Mesodermal cell (in vitro differentiated cells): ENCODE data around the gene ZDHHC7.

ENCODE experiments used
- H3K27ac ChIP-seq: 2 replicates; pipeline ENCODE4 v1.7.0; 2013; ENCODE audit warnings: mild to moderate bottlenecking, low read depth, low read length, moderate library complexity; ENCODE audit not compliant: severe bottlenecking
- H3K36me3 ChIP-seq: 2 replicates; pipeline ENCODE4 v1.7.1; 2013; ENCODE audit warnings: mild to moderate bottlenecking, low read length, moderate library complexity; ENCODE audit not compliant: control insufficient read depth, insufficient read depth
- H3K4me1 ChIP-seq: one replicate; pipeline ENCODE4 v1.7.1; 2013; ENCODE audit warnings: mild to moderate bottlenecking, low read length; ENCODE audit not compliant: insufficient read depth, control insufficient read depth, poor library complexity, severe bottlenecking
- H3K4me3 ChIP-seq: 2 replicates; pipeline ENCODE4 v1.7.0; 2013; ENCODE audit warnings: low read length, control low read depth, mild to moderate bottlenecking; ENCODE audit not compliant: insufficient read depth, poor library complexity, severe bottlenecking; ENCODE audit errors: extremely low read depth
- H3K9me3 ChIP-seq: 2 replicates; pipeline ENCODE4 v1.7.1; 2013; ENCODE audit warnings: mild to moderate bottlenecking, low read length, moderate library complexity; ENCODE audit not compliant: control insufficient read depth
- WGBS, 2 experiments: methylation state at CpG; one replicate each; pipeline ENCODE4 v1.1.5; 2013; ENCODE audit warnings: missing lambda C conversion rate in 2 of 2; ENCODE audit not compliant: insufficient coverage in 2 of 2; 5-methylcytosine and 5-hydroxymethylcytosine counted together

ZDHHC7 gene

DNA sequence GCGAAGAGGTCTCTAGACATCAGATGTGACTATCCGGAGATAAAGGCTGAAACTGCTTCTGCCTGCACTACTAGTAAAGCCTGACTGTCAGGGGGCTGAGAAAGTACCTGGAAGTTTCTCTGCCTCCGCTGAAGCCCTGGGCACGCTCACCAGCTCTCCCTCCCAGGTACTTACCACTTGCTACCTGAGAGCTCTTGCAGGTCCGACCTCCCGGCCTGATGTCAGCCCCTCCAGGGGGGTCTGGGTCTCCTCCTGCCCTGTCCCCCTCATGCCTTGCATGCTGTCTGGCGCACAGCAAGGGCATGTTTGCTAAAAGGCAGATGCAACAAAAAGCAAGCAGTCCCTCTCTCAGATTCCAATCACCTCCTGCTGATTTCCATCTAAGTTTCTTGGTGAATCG is 17.4 kb downstream of the ZDHHC7 start:
- no peak overlapping the region for H3K27ac ChIP-seq
- peaks cover 53% of the 10 kb centered on the region for H3K36me3 ChIP-seq
- no peaks in the 10 kb centered on the region for H3K9me3 ChIP-seq
- peaks cover 15% of the 10 kb centered on the region for H3K4me1 ChIP-seq
- 88 to 96% methylated on average over 7 to 8 of the region's 8 CpGs for WGBS, 2 experiments
- H3K4me3 ChIP-seq = no peak overlapping the region

- Histone ChIP-seq H3K4me1 (peaks cover 12% of the 10 kb centered on the region), H3K4me3 (no peak overlapping the region), H3K9me3 (no peaks in the 10 kb centered on the region), H3K36me3 (peaks cover 65% of the 10 kb centered on the region), H3K27ac (no peak overlapping the region)
- WGBS, 2 experiments = 100% methylated on average over 3 of the region's 3 CpGs; no CpG with 5 or more reads in 1 of the 2 experiments
Measured at GRCh38 chr16:84992717-84993075, 18.6 kb downstream of the ZDHHC7 start.

GRCh38 chr16:84990782-84991181 is 20.6 kb downstream of the ZDHHC7 start:
- 97% methylated on average over 9 of the region's 9 CpGs for whole genome bisulfite sequencing, 2 experiments
- Histone ChIP-seq H3K36me3 (peaks cover 82% of the 10 kb centered on the region), H3K27ac (no peak overlapping the region), H3K4me1 (peaks cover 21% of the 10 kb centered on the region), H3K4me3 (no peak overlapping the region), H3K9me3 (no peaks in the 10 kb centered on the region)

- no peaks in the 10 kb centered on the region for H3K9me3 ChIP-seq
- H3K36me3 ChIP-seq = peaks cover 82% of the 10 kb centered on the region
- H3K27ac ChIP-seq = no peak overlapping the region
- 89 to 93% methylated on average over 27 of the region's 27 CpGs for WGBS, 2 experiments
- peaks cover 19% of the 10 kb centered on the region for H3K4me1 ChIP-seq
- no peak overlapping the region for H3K4me3 ChIP-seq
Measured at GRCh38 chr16:84989749-84990620, 21.4 kb downstream of the ZDHHC7 start.

DNA sequence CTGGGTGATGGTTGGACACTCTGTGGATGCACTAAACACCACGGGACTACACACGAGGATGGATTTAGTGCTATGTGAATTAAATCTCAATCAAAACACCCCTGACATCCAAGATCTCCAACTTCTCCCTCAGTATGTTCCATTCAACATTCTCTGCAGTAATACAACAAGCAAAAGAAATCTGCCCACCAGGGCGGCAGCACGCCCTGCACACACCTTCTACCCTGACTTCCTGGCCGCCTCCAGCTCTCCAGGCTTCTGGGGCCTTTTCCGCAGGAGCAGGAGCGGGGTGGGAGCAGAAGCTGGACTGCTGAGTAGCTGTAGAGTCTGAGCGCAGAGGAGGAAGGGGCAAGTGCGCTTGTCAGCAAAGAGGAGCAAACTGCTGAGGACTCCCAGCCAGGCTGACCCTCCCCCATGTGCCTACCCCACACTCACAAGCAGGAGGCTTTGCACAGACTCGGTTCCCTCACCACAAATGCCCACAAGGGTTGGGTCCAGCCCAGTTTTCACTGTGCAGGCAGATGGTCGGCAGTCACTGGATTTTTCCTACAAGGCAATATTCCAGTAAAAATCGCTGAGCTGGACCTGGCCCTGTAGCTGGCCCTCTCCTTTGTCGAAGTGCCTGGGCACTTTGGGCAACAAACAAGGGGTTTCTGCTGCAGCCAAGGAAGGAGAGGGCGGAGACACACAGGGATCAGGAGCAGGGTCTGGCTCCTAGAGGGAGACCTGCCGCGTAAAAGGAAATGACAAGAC is 22.8 kb downstream of the ZDHHC7 start:
- Histone ChIP-seq H3K36me3 (peaks cover 82% of the 10 kb centered on the region), H3K4me3 (no peak overlapping the region), H3K27ac (no peak overlapping the region), H3K4me1 (peaks cover 9% of the 10 kb centered on the region), H3K9me3 (no peaks in the 10 kb centered on the region)
- WGBS, 2 experiments = 92 to 99% methylated on average over 12 to 13 of the region's 16 CpGs

DNA sequence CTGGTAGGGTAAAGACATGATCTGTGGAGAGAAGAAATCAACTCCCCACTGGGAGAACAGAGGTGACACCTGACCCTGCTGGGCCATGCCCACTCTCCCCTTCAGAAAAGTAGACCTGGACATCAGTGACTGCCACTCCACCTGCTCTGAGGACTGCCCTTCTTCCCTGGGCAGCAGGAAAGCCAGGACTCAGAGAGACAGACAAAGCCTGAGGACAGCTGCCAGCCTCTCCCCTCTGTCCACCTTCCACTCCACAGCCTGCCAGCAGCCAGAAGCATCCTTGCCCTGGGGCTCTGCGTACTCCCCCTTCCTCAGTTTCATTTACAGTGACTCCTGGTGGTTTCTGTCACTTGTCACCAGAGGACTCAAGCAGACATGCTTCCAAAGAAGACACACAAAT is 24.5 kb downstream of the ZDHHC7 start:
- Histone ChIP-seq H3K9me3 (no peaks in the 10 kb centered on the region), H3K27ac (no peak overlapping the region), H3K4me1 (peaks cover 9% of the 10 kb centered on the region), H3K36me3 (peaks cover 85% of the 10 kb centered on the region), H3K4me3 (no peak overlapping the region)
- WGBS, 2 experiments = 93% methylated on average over 1 of the region's 1 CpG; no CpG with 5 or more reads in 1 of the 2 experiments

DNA sequence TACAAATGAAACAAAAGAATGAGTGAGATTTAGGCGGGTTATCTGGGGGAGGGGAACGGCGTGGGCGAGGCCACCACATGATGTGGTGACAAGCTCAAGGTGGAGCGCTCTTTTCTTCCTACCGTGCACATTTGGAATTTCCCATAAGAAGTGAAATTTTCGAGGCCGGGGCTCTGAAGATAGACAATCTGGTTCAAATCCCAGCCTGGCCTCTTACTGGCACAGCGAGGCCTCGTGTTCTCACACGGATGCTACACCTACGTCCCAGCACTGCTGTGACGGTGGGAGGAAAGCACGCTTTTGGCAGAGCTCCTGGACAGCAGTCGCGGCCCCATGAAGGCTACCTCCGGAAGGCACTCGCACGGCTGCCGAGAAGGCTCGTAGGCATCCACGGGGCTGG is 25.2 kb downstream of the ZDHHC7 start:
- 96 to 98% methylated on average over 15 to 22 of the region's 22 CpGs for WGBS, 2 experiments
- H3K27ac ChIP-seq = no peak overlapping the region

GRCh38 chr16:84985079-84986065 is 26.0 kb downstream of the ZDHHC7 start:
- Histone ChIP-seq H3K27ac (no peak overlapping the region), H3K9me3 (no peaks in the 10 kb centered on the region), H3K4me3 (no peak overlapping the region), H3K36me3 (peaks cover 94% of the 10 kb centered on the region), H3K4me1 (peaks cover 9% of the 10 kb centered on the region)
- WGBS, 2 experiments = 94 to 96% methylated on average over 8 to 10 of the region's 15 CpGs

More for the DNA sequence above, 25.2 kb downstream of the ZDHHC7 start:
- Histone ChIP-seq H3K4me3 (no peak overlapping the region), H3K9me3 (no peaks in the 10 kb centered on the region), H3K36me3 (peaks cover 92% of the 10 kb centered on the region), H3K4me1 (peaks cover 9% of the 10 kb centered on the region)

DNA sequence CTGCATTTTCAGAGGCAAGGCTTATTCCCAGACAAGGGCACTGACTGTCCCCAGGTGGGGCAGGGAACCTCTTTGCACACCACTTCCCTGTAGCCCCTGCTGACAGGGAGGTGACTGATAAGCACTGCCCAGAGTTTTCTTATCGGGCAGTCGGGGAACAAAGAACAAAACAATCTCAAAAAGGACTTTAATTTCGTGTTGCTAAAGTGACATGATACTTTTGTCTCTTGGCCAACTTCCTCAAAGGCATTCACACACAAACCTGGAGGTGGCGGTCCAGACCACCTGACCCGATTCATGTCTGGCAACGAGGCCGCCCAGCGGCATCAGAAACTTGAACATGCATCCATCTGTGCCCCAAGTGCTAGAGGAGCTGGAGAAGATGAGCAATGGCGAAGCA is 28.9 kb downstream of the ZDHHC7 start:
- Histone ChIP-seq H3K4me3 (no peak overlapping the region), H3K4me1 (peaks cover 9% of the 10 kb centered on the region), H3K9me3 (no peaks in the 10 kb centered on the region), H3K36me3 (peaks cover 93% of the 10 kb centered on the region), H3K27ac (no peak overlapping the region)
- WGBS, 2 experiments = 93 to 95% methylated on average over 8 to 9 of the region's 9 CpGs

DNA sequence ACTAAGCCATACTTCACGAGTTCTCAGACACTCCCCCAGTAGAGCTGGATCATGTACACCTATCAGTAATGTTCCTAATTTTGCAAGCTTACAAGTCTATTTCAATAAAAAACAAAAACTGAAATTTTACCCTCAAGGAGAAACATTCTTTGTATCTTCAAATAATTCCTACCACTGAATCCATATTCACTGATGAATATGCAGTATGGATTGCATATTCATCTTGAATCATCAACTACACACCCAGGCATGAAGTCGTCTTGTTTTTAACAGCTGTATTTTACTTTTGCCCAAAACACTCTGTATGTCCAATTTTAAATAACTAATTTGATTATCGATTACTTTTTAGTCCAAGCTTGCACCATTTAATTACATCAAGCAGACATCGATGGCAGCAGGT is 31.8 kb downstream of the ZDHHC7 start:
- 96 to 100% methylated on average over 3 to 4 of the region's 4 CpGs for WGBS, 2 experiments
- H3K36me3 ChIP-seq = peaks cover 93% of the 10 kb centered on the region
- H3K9me3 ChIP-seq = no peaks in the 10 kb centered on the region
- H3K4me3 ChIP-seq = no peak overlapping the region
- H3K27ac ChIP-seq = no peak overlapping the region
- no peaks in the 10 kb centered on the region for H3K4me1 ChIP-seq
